Measurements from ENCODE around the gene TAF11L5.
"Not testable (repeated sequence)": the region's sequence is repeated elsewhere in the genome, so short reads cannot be mapped to it uniquely, and the experiment has no call there.

DNA sequence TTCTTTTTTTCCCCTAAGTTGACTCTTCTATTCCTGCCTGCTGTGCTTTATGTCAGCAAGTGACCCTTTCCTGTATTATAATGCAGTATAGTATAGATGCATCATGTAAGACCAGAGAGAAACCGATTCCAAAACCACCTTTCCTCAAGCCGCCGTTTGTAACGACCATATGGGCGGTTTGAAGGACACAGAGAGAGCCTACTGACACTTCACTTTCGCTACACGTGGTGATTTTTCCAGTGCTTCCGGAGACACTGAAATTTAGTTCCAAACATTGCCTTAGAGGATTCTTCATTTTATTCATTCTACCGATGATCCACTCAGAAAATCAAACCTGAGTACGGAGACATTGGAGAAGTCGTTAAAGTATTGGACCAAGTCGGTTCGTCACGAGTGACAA lies 5.5 kb upstream of the TAF11L5 start:
- not testable (repeated sequence) for TF ChIP-seq YY1 (IDR thresholded peaks at IDR 0.05; ENCODE audit: low read depth, low read length); CTCF (IDR thresholded peaks at IDR 0.05; ENCODE audit: control extremely low read depth in 1 of 3, insufficient read depth in 1 of 3, low read depth in 1 of 3, low read length in 3 of 3); FOSL1 (IDR thresholded peaks at IDR 0.05; ENCODE audit: insufficient read depth, low read depth, low read length); HDAC2 (IDR thresholded peaks at IDR 0.05; ENCODE audit: borderline replicate concordance in 1 of 2, low read depth in 2 of 2, low read length in 2 of 2); RNF2 (IDR thresholded peaks at IDR 0.05; ENCODE audit: borderline replicate concordance, low read depth, low read length, missing control alignments, poor library complexity, severe bottlenecking); TAF1 (IDR thresholded peaks at IDR 0.05; ENCODE audit: low read depth, low read length); BRCA1 (IDR thresholded peaks at IDR 0.05; ENCODE audit: low read depth, low read length); POLR2AphosphoS5 (IDR thresholded peaks at IDR 0.05; ENCODE audit: low read depth, low read length); BCL11A (IDR thresholded peaks at IDR 0.05; ENCODE audit: low read depth in 2 of 2, low read length in 2 of 2); GABPA (IDR thresholded peaks at IDR 0.05; ENCODE audit: borderline replicate concordance, insufficient read depth, low read length); CHD1 (IDR thresholded peaks at IDR 0.05; ENCODE audit: low read depth, low read length)

Data from H1 (cell line).